Measurements from ENCODE around the gene ZKSCAN5. TPM values are rescaled to one million over a fixed set of nuclear protein-coding genes. Genes with fewer than 3 reads are reported as not detected.

The ZKSCAN5 gene
- total and polyA plus RNA-seq, 2 experiments from 2014 or later = 4.6 to 13.4 TPM

GRCh38 chr7:99540542-99540941, 36.1 kb downstream of the ZKSCAN5 start:
- no peak overlapping the region for H3K4me3 Mint-ChIP-seq
- peaks cover 95% of the 10 kb centered on the region for H3K9me3 Mint-ChIP-seq
- TF ChIP-seq CTCF (conservative IDR thresholded peaks at IDR 0.05; ENCODE audit: low read depth in 2 of 2) = no peak
- no peak for TF ChIP-seq ZNF462 (CRISPR knock-in tag; IDR thresholded peaks at IDR 0.05)
- no peak for TF ChIP-seq JUNB (IDR thresholded peaks at IDR 0.05; ENCODE audit: unreplicated experiment)
- no peak for TF ChIP-seq CREB1 (CRISPR knock-in tag; IDR thresholded peaks at IDR 0.05; ENCODE audit: low read depth)
- no peak for TF ChIP-seq REST (IDR thresholded peaks at IDR 0.05; ENCODE audit: unreplicated experiment)
- TF ChIP-seq POLR2AphosphoS5 (IDR thresholded peaks at IDR 0.05; ENCODE audit: low read depth) = no peak
- no peak for TF ChIP-seq EZH2phosphoT487 (IDR thresholded peaks at IDR 0.05; ENCODE audit: unreplicated experiment)
- TF ChIP-seq ETS1 (IDR thresholded peaks at IDR 0.05) = no peak
- TF ChIP-seq ZNF331 (CRISPR knock-in tag; IDR thresholded peaks at IDR 0.05; ENCODE audit: low read depth) = no peak
- no peak for TF ChIP-seq EZH2 (IDR thresholded peaks at IDR 0.05; ENCODE audit: low read depth, unreplicated experiment)
- TF ChIP-seq STAT1 (IDR thresholded peaks at IDR 0.05; ENCODE audit: unreplicated experiment) = no peak
- TF ChIP-seq ZNF114 (CRISPR knock-in tag; IDR thresholded peaks at IDR 0.05) = no peak
- no peak for TF ChIP-seq NANOG (IDR thresholded peaks at IDR 0.05; ENCODE audit: borderline replicate concordance)
- Histone ChIP-seq H3K4me2 (no peak overlapping the region), H2AFZ (no peak overlapping the region), H3F3A (replicated peaks; ENCODE audit: low read depth) (no peaks in the 10 kb centered on the region), H3K27ac (ENCODE audit: low read depth) (no peak overlapping the region), H3K4me1 (ENCODE audit: insufficient read depth) (no peaks in the 10 kb centered on the region), H3K79me2 (replicated peaks; ENCODE audit: insufficient read depth) (no peaks in the 10 kb centered on the region), H3K4me3 (no peak overlapping the region), H4K20me1 (replicated peaks; ENCODE audit: insufficient read depth) (no peaks in the 10 kb centered on the region), H3K9me2 (ENCODE audit: insufficient read depth) (no peaks in the 10 kb centered on the region), H3K27me3 (ENCODE audit: insufficient read depth) (no peaks in the 10 kb centered on the region), H3K36me3 (ENCODE audit: insufficient read depth) (no peaks in the 10 kb centered on the region; the same call in 1 of the 2 replicates)
- no peak overlapping the region for H3K27ac Mint-ChIP-seq
- DNase-seq (ENCODE audit: low spot score) (no peak), ATAC-seq (no peak)
- H3K4me1 Mint-ChIP-seq = no peaks in the 10 kb centered on the region
- H3K36me3 Mint-ChIP-seq (ENCODE audit: low read depth) = peaks cover 43% of the 10 kb centered on the region
- H3K27me3 Mint-ChIP-seq (ENCODE audit: insufficient read depth, low read depth, poor library complexity) = peaks cover 14% of the 10 kb centered on the region
